H1 (cell line): Measurements from ENCODE around the gene ACTR5. TPM values are rescaled to one million over a fixed set of nuclear protein-coding genes. Genes with fewer than 3 reads are reported as not detected.

Experiments used
- CTBP2 ChIP-seq: IDR thresholded peaks from 2 replicates; pipeline ENCODE4 v1.7.0; 2011; ENCODE audit warnings: borderline replicate concordance, mild to moderate bottlenecking, moderate library complexity, mixed read lengths, low read length; ENCODE audit not compliant: insufficient read depth, insufficient read length
- HDAC2 ChIP-seq, 2 experiments: fragments of 300-600 bp in 1 of 2; sonication (generic) in 1 of 2; IDR thresholded peaks; 2 replicates each; pipeline ENCODE4 v1.6.1; 2011 to 2012; ENCODE audit warnings: low read depth in 2 of 2, low read length in 2 of 2, mild to moderate bottlenecking in 2 of 2, moderate library complexity in 2 of 2, borderline replicate concordance in 1 of 2, inconsistent platforms in 1 of 2
- KDM4A ChIP-seq: IDR thresholded peaks from one replicate; pipeline ENCODE4 v1.7.1; 2012; ENCODE audit warnings: low read depth, mild to moderate bottlenecking, moderate library complexity, low read length, inconsistent platforms; ENCODE audit not compliant: severe bottlenecking
- PHF8 ChIP-seq: fragments of 200-600 bp; sonication (generic); conservative IDR thresholded peaks from 2 replicates; pipeline ENCODE4 v1.7.1; 2012; ENCODE audit warnings: low read depth, mild to moderate bottlenecking, inconsistent platforms, low read length, moderate library complexity
- RAD21 ChIP-seq, 2 experiments: IDR thresholded peaks in 1 of 2; conservative IDR thresholded peaks in 1 of 2; 2 replicates each; pipeline ENCODE4 v1.6.1; 2011; ENCODE audit warnings: low read depth in 2 of 2, low read length in 2 of 2, improper control_type of control experiment in 1 of 2, inconsistent platforms in 1 of 2, mild to moderate bottlenecking in 1 of 2, moderate library complexity in 1 of 2
- SIRT6 ChIP-seq: IDR thresholded peaks from one replicate; pipeline ENCODE4 v1.7.1; 2012; ENCODE audit warnings: low read length, inconsistent platforms
- polyA plus RNA-seq, 7 experiments: library from polyadenylated mRNA; depleted of rRNA in 3 of 7; stranded (reverse) in 5 of 7; unstranded in 2 of 7; fragments of >200 nt in 5 of 7; fragments of 200-250 nt in 2 of 7; gene quantifications; 1 replicate in 5 of 7; 2 replicates in 1 of 7; 4 replicates in 1 of 7; pipeline versions ENCODE4 v1.2.1 to v1.2.3, GENCODE V29; 2011 to 2013; ENCODE audit warnings: missing spikeins in 2 of 7, mixed read lengths in 2 of 7
- total RNA-seq: library from RNA; stranded (reverse); fragmentation: NEBNext Ultra II Directional; extraction: Animal tissue kit (Norgen Biotek cat#: 25700); gene quantifications from 2 replicates; pipeline ENCODE4 v1.2.1, GENCODE V29; 2021
- TF ChIP-seq, protein P1 (sequence below): fragments of 300-600 bp; sonication (generic); IDR thresholded peaks from 2 replicates; pipeline ENCODE4 v1.7.1; 2012; ENCODE audit warnings: low read length, moderate library complexity, mild to moderate bottlenecking, inconsistent platforms; ENCODE audit not compliant: insufficient replicate concordance
- TF ChIP-seq, protein P2 (sequence below): IDR thresholded peaks from 2 replicates; pipeline ENCODE4 v1.6.1; 2012; ENCODE audit warnings: inconsistent platforms

ACTR5 gene
- total and polyA plus RNA-seq, 2 of the 8 experiments (the other 6 are each of a cell fraction or from before 2014, with no cell fraction given): 10.4 to 14.4 TPM

DNA sequence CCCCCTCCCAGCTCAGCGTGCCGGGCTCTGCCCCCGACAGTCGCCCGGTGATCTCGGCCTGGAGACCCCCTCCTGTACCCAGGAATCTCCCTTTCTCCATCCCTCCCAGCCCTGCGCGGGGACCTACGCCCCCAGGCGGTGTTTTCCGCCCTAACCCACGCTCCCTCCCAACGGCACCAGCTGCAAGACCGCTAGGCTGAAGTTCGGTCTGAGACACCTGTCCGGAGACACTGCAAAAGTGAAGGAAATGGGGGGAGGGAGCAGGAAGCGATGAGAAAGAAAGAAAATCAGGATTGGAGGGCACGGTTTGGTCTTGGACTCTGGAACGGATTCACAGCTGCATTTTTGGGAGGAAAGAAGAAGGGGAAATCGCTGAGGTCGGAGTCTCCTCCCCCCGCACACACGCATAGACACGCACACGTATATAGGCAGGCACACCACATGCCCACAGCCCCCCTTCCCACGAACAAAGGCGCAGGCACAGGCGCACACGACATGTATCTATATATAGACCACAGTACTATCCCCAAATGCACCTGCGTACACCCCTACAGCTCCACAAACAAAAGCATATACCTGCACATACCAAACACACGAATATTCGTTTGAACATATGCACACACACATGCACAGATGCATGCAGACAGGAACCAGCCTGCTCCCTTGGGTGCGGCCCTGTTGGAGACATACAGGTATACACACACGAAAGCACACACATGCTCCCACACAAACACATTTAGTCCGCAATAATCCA is 22.9 kb upstream of the ACTR5 start (continued):
- TF ChIP-seq, protein P1, sequence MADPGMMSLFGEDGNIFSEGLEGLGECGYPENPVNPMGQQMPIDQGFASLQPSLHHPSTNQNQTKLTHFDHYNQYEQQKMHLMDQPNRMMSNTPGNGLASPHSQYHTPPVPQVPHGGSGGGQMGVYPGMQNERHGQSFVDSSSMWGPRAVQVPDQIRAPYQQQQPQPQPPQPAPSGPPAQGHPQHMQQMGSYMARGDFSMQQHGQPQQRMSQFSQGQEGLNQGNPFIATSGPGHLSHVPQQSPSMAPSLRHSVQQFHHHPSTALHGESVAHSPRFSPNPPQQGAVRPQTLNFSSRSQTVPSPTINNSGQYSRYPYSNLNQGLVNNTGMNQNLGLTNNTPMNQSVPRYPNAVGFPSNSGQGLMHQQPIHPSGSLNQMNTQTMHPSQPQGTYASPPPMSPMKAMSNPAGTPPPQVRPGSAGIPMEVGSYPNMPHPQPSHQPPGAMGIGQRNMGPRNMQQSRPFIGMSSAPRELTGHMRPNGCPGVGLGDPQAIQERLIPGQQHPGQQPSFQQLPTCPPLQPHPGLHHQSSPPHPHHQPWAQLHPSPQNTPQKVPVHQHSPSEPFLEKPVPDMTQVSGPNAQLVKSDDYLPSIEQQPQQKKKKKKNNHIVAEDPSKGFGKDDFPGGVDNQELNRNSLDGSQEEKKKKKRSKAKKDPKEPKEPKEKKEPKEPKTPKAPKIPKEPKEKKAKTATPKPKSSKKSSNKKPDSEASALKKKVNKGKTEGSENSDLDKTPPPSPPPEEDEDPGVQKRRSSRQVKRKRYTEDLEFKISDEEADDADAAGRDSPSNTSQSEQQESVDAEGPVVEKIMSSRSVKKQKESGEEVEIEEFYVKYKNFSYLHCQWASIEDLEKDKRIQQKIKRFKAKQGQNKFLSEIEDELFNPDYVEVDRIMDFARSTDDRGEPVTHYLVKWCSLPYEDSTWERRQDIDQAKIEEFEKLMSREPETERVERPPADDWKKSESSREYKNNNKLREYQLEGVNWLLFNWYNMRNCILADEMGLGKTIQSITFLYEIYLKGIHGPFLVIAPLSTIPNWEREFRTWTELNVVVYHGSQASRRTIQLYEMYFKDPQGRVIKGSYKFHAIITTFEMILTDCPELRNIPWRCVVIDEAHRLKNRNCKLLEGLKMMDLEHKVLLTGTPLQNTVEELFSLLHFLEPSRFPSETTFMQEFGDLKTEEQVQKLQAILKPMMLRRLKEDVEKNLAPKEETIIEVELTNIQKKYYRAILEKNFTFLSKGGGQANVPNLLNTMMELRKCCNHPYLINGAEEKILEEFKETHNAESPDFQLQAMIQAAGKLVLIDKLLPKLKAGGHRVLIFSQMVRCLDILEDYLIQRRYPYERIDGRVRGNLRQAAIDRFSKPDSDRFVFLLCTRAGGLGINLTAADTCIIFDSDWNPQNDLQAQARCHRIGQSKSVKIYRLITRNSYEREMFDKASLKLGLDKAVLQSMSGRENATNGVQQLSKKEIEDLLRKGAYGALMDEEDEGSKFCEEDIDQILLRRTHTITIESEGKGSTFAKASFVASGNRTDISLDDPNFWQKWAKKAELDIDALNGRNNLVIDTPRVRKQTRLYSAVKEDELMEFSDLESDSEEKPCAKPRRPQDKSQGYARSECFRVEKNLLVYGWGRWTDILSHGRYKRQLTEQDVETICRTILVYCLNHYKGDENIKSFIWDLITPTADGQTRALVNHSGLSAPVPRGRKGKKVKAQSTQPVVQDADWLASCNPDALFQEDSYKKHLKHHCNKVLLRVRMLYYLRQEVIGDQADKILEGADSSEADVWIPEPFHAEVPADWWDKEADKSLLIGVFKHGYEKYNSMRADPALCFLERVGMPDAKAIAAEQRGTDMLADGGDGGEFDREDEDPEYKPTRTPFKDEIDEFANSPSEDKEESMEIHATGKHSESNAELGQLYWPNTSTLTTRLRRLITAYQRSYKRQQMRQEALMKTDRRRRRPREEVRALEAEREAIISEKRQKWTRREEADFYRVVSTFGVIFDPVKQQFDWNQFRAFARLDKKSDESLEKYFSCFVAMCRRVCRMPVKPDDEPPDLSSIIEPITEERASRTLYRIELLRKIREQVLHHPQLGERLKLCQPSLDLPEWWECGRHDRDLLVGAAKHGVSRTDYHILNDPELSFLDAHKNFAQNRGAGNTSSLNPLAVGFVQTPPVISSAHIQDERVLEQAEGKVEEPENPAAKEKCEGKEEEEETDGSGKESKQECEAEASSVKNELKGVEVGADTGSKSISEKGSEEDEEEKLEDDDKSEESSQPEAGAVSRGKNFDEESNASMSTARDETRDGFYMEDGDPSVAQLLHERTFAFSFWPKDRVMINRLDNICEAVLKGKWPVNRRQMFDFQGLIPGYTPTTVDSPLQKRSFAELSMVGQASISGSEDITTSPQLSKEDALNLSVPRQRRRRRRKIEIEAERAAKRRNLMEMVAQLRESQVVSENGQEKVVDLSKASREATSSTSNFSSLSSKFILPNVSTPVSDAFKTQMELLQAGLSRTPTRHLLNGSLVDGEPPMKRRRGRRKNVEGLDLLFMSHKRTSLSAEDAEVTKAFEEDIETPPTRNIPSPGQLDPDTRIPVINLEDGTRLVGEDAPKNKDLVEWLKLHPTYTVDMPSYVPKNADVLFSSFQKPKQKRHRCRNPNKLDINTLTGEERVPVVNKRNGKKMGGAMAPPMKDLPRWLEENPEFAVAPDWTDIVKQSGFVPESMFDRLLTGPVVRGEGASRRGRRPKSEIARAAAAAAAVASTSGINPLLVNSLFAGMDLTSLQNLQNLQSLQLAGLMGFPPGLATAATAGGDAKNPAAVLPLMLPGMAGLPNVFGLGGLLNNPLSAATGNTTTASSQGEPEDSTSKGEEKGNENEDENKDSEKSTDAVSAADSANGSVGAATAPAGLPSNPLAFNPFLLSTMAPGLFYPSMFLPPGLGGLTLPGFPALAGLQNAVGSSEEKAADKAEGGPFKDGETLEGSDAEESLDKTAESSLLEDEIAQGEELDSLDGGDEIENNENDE: no peak
- TF ChIP-seq SIRT6 (no peak), RAD21 (IDR thresholded peaks at IDR 0.05 in 1 of 2, conservative IDR thresholded peaks at IDR 0.05 in 1 of 2; ENCODE audit: low read depth in 2 of 2, low read length in 2 of 2) (peak; percentile 31 to 53; a peak in 3 of 4 replicates), HDAC2 (IDR thresholded peaks at IDR 0.05; ENCODE audit: borderline replicate concordance in 1 of 2, low read depth in 2 of 2, low read length in 2 of 2) (peak in 1 of 2 experiments; percentile 85; a peak in 1 of 4 replicates), PHF8 (0 out of 2 replicates have a peak, but pooled peaks have one; percentile 11), KDM4A (no peak), CTBP2 (peak; percentile 97)
- TF ChIP-seq, protein P2, sequence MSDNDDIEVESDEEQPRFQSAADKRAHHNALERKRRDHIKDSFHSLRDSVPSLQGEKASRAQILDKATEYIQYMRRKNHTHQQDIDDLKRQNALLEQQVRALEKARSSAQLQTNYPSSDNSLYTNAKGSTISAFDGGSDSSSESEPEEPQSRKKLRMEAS: peak; percentile 76
